Keratinocyte (primary cell): ENCODE results near the gene TAGLN3.

Experiments
- EZH2 ChIP-seq: IDR thresholded peaks from one replicate; pipeline ENCODE4 v1.6.1; 2012; ENCODE audit warnings: inconsistent platforms, mild to moderate bottlenecking, low read length, moderate library complexity
- TF ChIP-seq, protein P1 (sequence below), 3 experiments: IDR thresholded peaks in 1 of 3; conservative IDR thresholded peaks in 1 of 3; optimal IDR thresholded peaks in 1 of 3; 2 replicates in 2 of 3; 3 replicates in 1 of 3; pipeline versions ENCODE3 to v1.5.1; 2011; ENCODE audit warnings: low read length in 3 of 3, mild to moderate bottlenecking in 3 of 3, moderate library complexity in 2 of 3, control low read depth in 1 of 3, inconsistent platforms in 1 of 3; ENCODE audit not compliant: insufficient read depth in 2 of 3; ENCODE audit errors: extremely low read depth in 1 of 3

DNA sequence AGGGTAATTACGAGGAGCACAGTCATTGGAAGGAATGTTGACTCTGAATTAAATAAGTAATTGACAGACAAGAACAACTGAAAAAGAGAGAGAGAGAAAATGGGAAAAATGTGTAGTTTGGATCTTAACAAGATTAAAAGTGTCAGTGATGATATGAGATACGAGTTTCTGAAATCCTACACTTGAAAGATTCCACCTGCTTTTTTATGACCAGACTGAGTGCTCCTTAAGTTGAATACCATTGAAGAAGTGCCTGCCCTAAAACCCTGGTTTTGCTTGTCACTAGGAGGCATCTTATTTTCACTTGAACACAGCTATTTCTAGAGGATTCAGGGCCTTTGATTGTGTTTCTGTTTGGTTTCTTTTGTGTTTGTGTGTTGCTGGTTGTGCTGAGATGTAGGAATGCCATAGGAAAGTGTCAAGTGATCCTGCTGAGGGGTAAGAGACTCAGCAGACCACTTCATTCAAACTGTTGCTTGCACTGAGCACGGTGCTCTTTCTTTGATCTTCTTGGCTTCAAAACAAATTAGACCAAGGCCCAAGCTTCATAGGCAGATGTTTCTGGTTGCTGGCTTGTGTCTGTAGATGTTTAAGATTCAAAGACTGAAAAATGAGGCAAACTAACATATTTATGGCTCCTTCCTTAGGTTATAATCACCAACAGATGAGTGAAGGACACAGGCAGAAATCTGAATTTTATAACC is 37.1 kb upstream of the TAGLN3 start:
- TF ChIP-seq EZH2, result no peak
- TF ChIP-seq, protein P1, sequence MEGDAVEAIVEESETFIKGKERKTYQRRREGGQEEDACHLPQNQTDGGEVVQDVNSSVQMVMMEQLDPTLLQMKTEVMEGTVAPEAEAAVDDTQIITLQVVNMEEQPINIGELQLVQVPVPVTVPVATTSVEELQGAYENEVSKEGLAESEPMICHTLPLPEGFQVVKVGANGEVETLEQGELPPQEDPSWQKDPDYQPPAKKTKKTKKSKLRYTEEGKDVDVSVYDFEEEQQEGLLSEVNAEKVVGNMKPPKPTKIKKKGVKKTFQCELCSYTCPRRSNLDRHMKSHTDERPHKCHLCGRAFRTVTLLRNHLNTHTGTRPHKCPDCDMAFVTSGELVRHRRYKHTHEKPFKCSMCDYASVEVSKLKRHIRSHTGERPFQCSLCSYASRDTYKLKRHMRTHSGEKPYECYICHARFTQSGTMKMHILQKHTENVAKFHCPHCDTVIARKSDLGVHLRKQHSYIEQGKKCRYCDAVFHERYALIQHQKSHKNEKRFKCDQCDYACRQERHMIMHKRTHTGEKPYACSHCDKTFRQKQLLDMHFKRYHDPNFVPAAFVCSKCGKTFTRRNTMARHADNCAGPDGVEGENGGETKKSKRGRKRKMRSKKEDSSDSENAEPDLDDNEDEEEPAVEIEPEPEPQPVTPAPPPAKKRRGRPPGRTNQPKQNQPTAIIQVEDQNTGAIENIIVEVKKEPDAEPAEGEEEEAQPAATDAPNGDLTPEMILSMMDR (optimal IDR thresholded peaks at IDR 0.05 in 1 of 3, IDR thresholded peaks at IDR 0.05 in 1 of 3, conservative IDR thresholded peaks at IDR 0.05 in 1 of 3; ENCODE audit: extremely low read depth in 1 of 3, insufficient read depth in 2 of 3, low read length in 3 of 3), result no peak
